GM19452 (cell line): ENCODE results near the gene NEDD4L.

Experiments
- ATAC-seq: cut with Tn5 transposase; IDR thresholded peaks from one replicate; pipeline ENCODE4 v1.9.1; 2021; ENCODE audit not compliant: unreplicated experiment

Gene NEDD4L

DNA sequence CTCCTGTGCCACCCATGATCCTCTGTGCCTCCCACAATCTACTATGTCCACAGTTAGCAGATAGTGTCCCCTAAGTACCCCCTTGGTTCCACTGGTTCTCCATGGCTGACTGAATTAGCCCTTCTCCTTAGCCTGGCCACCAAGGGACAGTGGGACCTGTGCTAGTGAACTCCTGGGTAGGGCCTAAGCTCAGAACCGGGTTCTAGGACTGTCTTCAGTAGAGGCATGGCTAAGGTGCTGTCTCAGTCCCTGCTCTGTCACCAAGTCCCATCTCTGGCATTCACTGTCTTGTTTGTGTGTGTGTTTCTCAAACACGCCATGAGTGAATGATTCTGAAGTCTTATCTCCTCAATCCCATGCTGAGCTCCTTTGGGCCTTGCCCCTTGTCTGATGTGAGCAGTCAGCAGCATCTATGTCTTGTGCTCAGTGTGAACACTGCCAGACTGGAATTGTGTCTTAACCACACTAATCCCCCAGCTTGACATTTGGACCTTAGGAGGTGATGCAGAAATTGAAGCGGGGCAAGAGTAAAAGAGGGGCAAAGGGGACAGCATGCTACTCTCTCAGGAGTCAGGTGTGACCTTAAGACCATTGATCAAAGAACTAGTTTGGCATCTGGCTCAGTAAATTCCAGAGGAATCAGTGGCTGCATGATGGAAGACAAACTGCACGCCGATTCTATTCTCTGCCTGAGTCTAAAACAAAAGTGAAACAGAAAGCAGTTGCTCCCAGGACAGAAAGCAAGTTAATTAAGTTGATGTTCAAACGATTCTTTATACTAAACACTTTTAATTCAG lies 394.3 kb downstream of the NEDD4L start:
- no peak for ATAC-seq

DNA sequence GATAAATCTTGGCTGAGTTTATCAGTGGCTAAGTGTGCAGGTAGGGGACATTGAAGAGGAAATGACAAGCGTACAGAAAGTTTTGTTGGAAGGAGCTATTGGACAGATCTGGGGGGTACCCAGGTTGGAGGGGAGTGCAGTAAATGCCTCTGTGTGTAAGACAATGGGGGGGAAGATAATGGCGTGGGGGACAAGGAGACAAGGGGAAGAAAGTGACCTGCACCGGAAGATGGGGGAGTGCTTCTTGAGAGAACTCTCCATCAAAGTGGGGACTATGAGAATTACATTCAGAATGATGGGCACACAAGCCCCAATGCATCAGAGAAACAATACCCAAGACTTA lies 394.9 kb downstream of the NEDD4L start:
- no peak for ATAC-seq

DNA sequence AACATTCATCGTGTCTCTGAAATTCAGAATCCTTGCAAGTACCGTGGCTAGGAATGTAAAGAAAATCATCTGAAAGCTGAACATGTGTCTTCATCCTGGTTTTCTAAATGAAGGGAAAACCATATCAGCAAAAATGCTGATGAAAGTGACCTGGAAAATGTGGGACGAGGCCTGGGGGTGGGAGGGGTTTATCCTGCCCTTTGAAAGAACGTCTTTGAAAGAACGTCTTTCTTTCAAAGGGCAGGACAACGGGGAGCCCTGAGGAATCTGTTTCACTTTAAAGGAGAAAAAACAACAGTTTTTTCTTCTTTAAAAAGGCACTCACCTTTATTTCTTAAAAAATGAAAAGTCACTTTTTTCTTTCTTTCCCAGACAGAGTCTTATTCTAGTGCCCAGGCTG lies 399.6 kb downstream of the NEDD4L start:
- no peak for ATAC-seq

DNA sequence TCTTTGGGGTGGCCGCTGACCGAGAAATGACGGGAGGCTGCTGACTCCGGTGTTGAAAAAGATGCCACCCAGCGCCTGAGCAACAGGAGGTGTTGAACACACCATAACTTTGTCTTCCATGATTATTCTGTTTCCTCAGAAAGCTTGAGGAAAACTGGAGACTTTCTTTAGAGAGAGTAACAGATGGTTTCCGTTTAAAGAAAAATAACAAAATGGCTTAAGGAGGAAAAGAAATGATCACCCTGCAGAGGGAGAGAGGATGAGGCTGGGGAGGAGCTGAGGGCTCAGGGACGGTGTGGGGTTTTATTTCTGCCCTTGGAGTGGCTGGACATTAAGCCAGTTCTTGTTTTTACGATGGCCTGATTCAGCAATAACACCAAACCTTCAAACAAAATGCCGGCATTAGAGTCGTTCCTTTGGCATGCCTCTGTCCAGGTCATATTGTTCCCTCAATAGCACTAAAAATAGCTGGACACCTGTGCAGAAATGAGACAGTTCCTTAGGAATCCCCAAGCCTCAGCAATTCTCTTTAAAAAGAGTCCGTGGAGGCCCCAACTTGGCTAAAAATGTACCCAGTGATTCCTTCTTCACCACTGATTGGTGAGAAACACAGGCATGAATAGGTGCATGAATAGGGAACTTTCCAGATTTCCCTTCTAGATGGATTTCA lies 402.5 kb downstream of the NEDD4L start:
- no peak for ATAC-seq

DNA sequence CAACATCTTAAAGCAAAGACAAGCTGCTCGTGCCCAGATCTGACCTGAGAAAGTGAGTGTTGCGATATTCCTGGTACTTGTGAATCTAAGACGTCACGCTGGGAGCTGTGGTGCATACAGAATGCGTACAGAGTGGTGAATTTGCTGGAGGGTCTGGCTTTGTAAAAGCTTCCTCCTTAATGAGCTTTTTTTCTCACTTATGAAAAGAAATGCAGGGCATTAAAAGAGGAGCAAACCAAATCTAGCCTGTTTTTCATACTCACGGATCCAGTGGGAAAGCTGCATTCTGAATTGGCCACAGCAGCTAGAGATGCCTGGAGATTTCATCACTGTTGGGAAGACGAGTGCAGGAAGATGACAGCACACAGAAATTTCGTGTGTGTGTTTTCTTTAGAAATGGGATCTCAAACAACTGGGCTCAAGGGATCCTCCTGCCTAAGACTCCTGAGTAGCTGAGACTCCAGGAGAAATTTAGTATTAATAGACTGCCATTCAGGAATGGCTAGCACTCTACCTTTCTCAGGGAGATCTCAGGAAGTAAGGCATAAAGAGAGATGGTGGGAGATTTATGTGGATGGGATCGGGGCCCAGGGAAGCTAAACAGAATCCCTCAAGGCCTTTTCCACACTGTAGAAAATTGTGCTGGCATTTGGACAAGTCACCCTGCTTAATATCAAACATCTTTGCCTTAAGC lies 403.5 kb downstream of the NEDD4L start:
- no peak for ATAC-seq

DNA sequence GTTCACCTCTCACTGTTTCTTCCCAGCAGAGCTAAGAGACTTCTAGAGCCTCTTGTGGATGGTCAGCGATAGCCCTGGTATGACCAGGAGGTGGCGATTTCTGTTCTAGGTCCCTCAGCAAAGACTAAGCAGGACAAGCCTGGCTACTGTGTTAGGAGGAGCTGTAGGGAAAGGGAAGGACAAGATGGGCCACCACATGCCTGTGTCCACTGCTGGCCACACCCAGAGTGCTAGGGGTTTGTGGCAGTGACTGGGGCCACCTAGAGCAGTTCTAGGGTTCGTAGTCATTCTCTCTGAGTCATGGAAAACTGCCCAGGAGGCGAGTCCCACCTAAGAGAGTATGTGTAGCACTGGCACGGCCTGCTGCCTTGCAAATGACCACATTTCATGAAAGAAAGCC lies 405.4 kb downstream of the NEDD4L start:
- no peak for ATAC-seq
